Large intestine (tissue), 3 donors: ENCODE results near the gene SEC61B. TPM values are rescaled to one million over a fixed set of nuclear protein-coding genes. Genes with fewer than 3 reads are reported as not detected.

Experiments used
- DNase-seq, 2 donors: peaks; one replicate each; pipeline versions ENCODE4 v3.0.0 to v3.0.0-alpha.2; 2013
- H3K27ac ChIP-seq: one replicate; pipeline ENCODE4 v1.5.1; 2013; ENCODE audit warnings: low read length
- H3K27me3 ChIP-seq: 2 replicates; pipeline ENCODE4 v1.6.1; 2013; ENCODE audit warnings: low read length; ENCODE audit not compliant: control insufficient read depth, insufficient read depth
- H3K36me3 ChIP-seq: 2 replicates; pipeline ENCODE4 v1.6.1; 2013; ENCODE audit warnings: low read length; ENCODE audit not compliant: control insufficient read depth, insufficient read depth
- H3K4me1 ChIP-seq: one replicate; pipeline ENCODE4 v1.6.1; 2013; ENCODE audit warnings: low read length; ENCODE audit not compliant: control insufficient read depth, insufficient read depth
- H3K4me3 ChIP-seq: one replicate; pipeline ENCODE4 v1.5.1; 2013; ENCODE audit warnings: low read length
- H3K9me3 ChIP-seq: one replicate; pipeline ENCODE4 v1.6.1; 2013; ENCODE audit warnings: mild to moderate bottlenecking, low read depth, low read length, moderate library complexity; ENCODE audit not compliant: control insufficient read depth
- WGBS: methylation state at CpG from one replicate; pipeline ENCODE4 v1.1.5; 2013; ENCODE audit warnings: low lambda C conversion rate; ENCODE audit not compliant: insufficient coverage; 5-methylcytosine and 5-hydroxymethylcytosine counted together
- polyA plus RNA-seq: library from polyadenylated mRNA; unstranded; fragments of 120-200 nt; gene quantifications from one replicate; pipeline ENCODE4 v1.2.1, GENCODE V29; 2013

Gene SEC61B
- polyA plus RNA-seq, 1 donor = 187 TPM

- Histone ChIP-seq H3K4me1 (no peaks in the 10 kb centered on the region), H3K27me3 (no peaks in the 10 kb centered on the region), H3K27ac (no peak overlapping the region), H3K36me3 (no peaks in the 10 kb centered on the region), H3K4me3 (no peak overlapping the region), H3K9me3 (no peaks in the 10 kb centered on the region)
- DNase-seq = no peak
- no CpG with 5 or more reads among the region's 2 CpGs for WGBS
Measured at GRCh38 chr9:99253134-99253533, 31.1 kb downstream of the SEC61B start.

- no peaks in the 10 kb centered on the region for H3K36me3 ChIP-seq
- no peak overlapping the region for H3K4me3 ChIP-seq
- no peaks in the 10 kb centered on the region for H3K9me3 ChIP-seq
- no peak overlapping the region for H3K27ac ChIP-seq
- no peaks in the 10 kb centered on the region for H3K27me3 ChIP-seq
- no CpG with 5 or more reads among the region's 15 CpGs for WGBS
- no peak for DNase-seq
- no peaks in the 10 kb centered on the region for H3K4me1 ChIP-seq
Measured at GRCh38 chr9:99253772-99254431, 31.8 kb downstream of the SEC61B start.

GRCh38 chr9:99255651-99256050 lies 33.6 kb downstream of the SEC61B start:
- H3K27me3 ChIP-seq = no peaks in the 10 kb centered on the region
- no CpG with 5 or more reads among the region's 1 CpG for WGBS
- H3K4me1 ChIP-seq = peaks cover 7% of the 10 kb centered on the region
- no peak overlapping the region for H3K27ac ChIP-seq
- H3K9me3 ChIP-seq = no peaks in the 10 kb centered on the region
- no peaks in the 10 kb centered on the region for H3K36me3 ChIP-seq
- DNase-seq = no peak
- H3K4me3 ChIP-seq = no peak overlapping the region

GRCh38 chr9:99257723-99258389 lies 35.8 kb downstream of the SEC61B start:
- Histone ChIP-seq H3K9me3 (no peaks in the 10 kb centered on the region), H3K36me3 (no peaks in the 10 kb centered on the region), H3K4me1 (peaks cover 7% of the 10 kb centered on the region), H3K27me3 (no peaks in the 10 kb centered on the region), H3K27ac (no peak overlapping the region), H3K4me3 (no peak overlapping the region)
- no CpG with 5 or more reads among the region's 8 CpGs for WGBS
- no peak for DNase-seq

GRCh38 chr9:99259231-99259918 lies 37.3 kb downstream of the SEC61B start:
- Histone ChIP-seq H3K27ac (no peak overlapping the region), H3K4me1 (peaks cover 7% of the 10 kb centered on the region), H3K4me3 (peak overlapping the region; percentile 23), H3K9me3 (no peaks in the 10 kb centered on the region), H3K27me3 (no peaks in the 10 kb centered on the region), H3K36me3 (no peaks in the 10 kb centered on the region)
- WGBS = no CpG with 5 or more reads among the region's 27 CpGs
- peak; percentile 59 to 80 for DNase-seq

GRCh38 chr9:99261923-99262322 lies 39.8 kb downstream of the SEC61B start:
- Histone ChIP-seq H3K4me1 (peaks cover 7% of the 10 kb centered on the region), H3K27ac (no peak overlapping the region), H3K4me3 (no peak overlapping the region)

GRCh38 chr9:99262949-99263418 lies 40.9 kb downstream of the SEC61B start:
- DNase-seq = no peak
- H3K4me1 ChIP-seq = peaks cover 7% of the 10 kb centered on the region
- H3K27me3 ChIP-seq = no peaks in the 10 kb centered on the region
- H3K4me3 ChIP-seq = no peak overlapping the region
- no peaks in the 10 kb centered on the region for H3K36me3 ChIP-seq
- WGBS = 100% methylated on average over 1 of the region's 7 CpGs
- no peak overlapping the region for H3K27ac ChIP-seq
- no peaks in the 10 kb centered on the region for H3K9me3 ChIP-seq

More at GRCh38 chr9:99261923-99262322, 39.8 kb downstream of the SEC61B start:
- H3K9me3 ChIP-seq = no peaks in the 10 kb centered on the region
- no CpG with 5 or more reads among the region's 2 CpGs for WGBS
- H3K36me3 ChIP-seq = no peaks in the 10 kb centered on the region
- no peak for DNase-seq
- no peaks in the 10 kb centered on the region for H3K27me3 ChIP-seq

DNA sequence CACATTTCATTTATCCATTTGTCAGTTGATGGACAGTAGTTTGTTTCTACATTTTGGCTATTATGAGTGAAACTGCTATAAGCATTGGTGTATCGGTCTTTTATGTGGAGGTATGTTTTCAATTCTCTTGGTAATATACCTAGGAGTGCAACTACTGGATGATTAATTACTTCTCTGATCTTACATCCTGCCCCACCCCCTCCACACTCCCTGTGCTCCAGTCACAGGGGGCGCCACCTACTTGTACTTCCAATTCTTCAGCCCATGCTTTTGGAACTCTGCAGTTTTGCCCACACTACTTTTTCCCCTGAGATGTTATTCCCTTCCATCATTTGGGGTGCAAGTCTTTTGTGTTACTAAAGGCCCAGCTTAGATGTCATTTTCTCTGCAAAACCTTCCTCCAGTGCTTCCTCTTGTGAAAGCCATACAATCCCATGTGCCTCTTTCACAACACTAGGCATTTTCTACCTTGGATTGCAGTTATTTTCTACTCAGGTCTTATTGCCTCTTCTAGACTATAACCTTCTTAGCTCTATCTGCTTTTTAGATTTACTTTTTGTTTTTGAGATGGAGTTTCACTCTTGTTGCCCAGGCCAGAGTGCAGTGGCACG lies 42.1 kb downstream of the SEC61B start:
- no peaks in the 10 kb centered on the region for H3K9me3 ChIP-seq
- H3K27me3 ChIP-seq = no peaks in the 10 kb centered on the region
- peaks cover 5% of the 10 kb centered on the region for H3K4me1 ChIP-seq
- no peak for DNase-seq
- no peaks in the 10 kb centered on the region for H3K36me3 ChIP-seq
- 80% methylated on average over 2 of the region's 3 CpGs for WGBS
- H3K4me3 ChIP-seq = no peak overlapping the region
- no peak overlapping the region for H3K27ac ChIP-seq

DNA sequence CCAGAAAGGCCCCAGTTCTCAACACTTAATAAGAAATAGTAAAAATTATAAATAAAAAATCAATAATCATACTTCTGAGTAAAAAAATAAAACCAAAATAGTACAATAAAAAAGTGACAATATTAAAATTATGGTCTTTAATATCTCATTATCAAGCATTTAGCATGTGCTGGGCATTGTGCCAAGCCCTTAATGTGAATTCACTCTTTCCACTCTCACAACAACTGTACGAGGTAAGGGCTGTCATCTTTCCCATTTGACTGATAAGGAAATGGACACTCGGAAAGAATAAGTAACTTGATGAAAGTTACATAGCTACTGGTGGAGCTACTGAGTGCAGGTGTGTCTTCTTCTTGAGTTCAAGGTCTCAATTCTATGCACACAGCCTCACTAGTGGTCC lies 43.6 kb downstream of the SEC61B start:
- no peaks in the 10 kb centered on the region for H3K27me3 ChIP-seq
- no peaks in the 10 kb centered on the region for H3K36me3 ChIP-seq
- H3K4me1 ChIP-seq = no peaks in the 10 kb centered on the region
- no peak for DNase-seq
- WGBS = 0% methylated on average over 1 of the region's 2 CpGs
- H3K4me3 ChIP-seq = no peak overlapping the region
- no peaks in the 10 kb centered on the region for H3K9me3 ChIP-seq
- no peak overlapping the region for H3K27ac ChIP-seq

DNA sequence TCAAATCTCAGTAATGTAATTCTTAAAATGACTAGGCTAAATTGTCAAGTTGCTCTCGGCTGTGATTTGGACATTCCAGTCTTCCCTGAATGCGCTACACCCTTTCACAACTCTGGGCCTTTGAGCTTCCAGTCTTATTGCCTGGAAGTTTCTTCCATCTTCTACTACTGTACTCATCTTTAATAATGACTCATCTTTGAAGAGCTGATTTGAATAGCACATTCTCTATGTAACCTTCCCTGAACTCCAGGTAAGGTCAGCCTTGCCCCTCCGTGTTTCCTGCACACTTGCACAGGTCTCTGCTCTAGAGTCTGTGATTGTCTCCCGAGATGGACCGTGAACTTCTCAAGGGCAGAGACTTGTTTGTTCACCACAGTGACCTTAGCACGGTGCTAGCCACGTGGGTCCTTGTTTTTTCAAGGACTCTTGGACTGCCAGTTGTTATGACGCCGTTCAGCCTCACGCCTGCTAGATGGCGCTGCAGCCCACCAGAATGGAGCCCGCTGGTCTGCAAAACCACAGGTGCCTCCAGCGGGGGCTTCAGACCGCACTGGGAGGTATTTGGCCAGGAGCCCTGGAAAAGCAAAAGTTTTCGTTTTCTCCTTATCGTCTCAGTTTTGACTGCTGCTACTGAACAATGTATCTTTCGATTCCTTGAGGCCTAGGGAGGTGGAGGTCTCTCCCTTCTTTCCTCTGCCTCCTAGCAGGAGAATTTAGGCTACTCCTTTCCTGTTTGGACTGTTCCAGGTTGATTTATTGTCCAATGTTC lies 44.4 kb downstream of the SEC61B start:
- Histone ChIP-seq H3K36me3 (no peaks in the 10 kb centered on the region), H3K4me1 (no peaks in the 10 kb centered on the region), H3K4me3 (no peak overlapping the region), H3K27me3 (no peaks in the 10 kb centered on the region), H3K9me3 (no peaks in the 10 kb centered on the region), H3K27ac (no peak overlapping the region)
- peak; percentile 62 to 74 for DNase-seq
- WGBS = 100% methylated on average over 1 of the region's 17 CpGs
